ENCODE results near the gene VASH1. TPM values are rescaled to one million over a fixed set of nuclear protein-coding genes. Genes with fewer than 3 reads are reported as not detected.

The VASH1 gene
- total RNA-seq, 1 experiment from 2014 or later = 1.4 TPM

DNA sequence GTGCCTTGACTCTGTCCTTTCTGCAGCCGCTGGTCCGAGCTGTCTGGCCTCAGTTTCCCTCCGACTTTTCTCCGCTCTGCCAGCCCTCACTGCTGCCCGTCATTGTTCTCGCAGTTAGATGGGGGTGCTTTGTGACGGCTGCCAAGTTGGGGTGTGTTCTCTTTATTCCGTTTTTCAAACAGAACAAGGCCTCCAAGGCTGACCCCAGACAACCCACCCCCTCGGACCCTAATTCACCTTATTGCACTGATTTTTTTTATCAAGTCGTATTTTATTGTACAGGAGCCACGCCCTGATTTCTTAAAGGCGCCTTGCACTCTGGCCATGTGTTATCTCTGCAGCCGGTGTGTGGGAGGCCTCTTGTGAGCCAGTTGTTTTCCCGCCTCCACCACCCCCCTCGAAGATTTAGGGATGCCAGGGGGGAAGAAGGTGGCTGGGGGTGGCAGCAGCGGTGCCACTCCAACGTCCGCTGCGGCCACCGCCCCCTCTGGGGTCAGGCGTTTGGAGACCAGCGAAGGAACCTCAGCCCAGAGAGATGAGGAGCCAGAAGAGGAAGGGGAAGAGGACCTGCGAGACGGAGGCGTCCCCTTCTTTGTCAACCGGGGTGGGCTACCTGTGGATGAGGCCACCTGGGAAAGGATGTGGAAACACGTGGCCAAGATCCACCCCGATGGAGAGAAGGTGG, 1.3 kb downstream of the VASH1 start:
- intact Hi-C loops (cut with micrococcal nuclease; ENCODE audit: unreplicated experiment) = no loop called here
- CTCF ChIA-PET = no interaction called here
- H3K27me3 Mint-ChIP-seq (ENCODE audit: unreplicated experiment) = peaks cover 75% of the 10 kb centered on the region
- TF ChIP-seq, protein P1, sequence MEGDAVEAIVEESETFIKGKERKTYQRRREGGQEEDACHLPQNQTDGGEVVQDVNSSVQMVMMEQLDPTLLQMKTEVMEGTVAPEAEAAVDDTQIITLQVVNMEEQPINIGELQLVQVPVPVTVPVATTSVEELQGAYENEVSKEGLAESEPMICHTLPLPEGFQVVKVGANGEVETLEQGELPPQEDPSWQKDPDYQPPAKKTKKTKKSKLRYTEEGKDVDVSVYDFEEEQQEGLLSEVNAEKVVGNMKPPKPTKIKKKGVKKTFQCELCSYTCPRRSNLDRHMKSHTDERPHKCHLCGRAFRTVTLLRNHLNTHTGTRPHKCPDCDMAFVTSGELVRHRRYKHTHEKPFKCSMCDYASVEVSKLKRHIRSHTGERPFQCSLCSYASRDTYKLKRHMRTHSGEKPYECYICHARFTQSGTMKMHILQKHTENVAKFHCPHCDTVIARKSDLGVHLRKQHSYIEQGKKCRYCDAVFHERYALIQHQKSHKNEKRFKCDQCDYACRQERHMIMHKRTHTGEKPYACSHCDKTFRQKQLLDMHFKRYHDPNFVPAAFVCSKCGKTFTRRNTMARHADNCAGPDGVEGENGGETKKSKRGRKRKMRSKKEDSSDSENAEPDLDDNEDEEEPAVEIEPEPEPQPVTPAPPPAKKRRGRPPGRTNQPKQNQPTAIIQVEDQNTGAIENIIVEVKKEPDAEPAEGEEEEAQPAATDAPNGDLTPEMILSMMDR (IDR thresholded peaks at IDR 0.05; ENCODE audit: unreplicated experiment) = no peak
- no peaks in the 10 kb centered on the region for H3K9me3 Mint-ChIP-seq (ENCODE audit: low read depth, unreplicated experiment)
- H3K4me3 Mint-ChIP-seq (ENCODE audit: low read depth, unreplicated experiment) = peak overlapping the region; percentile 67
- no peaks in the 10 kb centered on the region for H3K4me1 Mint-ChIP-seq (ENCODE audit: low read depth, unreplicated experiment)
- H3K36me3 Mint-ChIP-seq (ENCODE audit: insufficient read depth, unreplicated experiment) = peaks cover 12% of the 10 kb centered on the region
- no TSS peak for BruUV-seq (replicated peaks)
- no peak for DNase-seq
- H3K27ac Mint-ChIP-seq (ENCODE audit: unreplicated experiment) = no peak overlapping the region

DNA sequence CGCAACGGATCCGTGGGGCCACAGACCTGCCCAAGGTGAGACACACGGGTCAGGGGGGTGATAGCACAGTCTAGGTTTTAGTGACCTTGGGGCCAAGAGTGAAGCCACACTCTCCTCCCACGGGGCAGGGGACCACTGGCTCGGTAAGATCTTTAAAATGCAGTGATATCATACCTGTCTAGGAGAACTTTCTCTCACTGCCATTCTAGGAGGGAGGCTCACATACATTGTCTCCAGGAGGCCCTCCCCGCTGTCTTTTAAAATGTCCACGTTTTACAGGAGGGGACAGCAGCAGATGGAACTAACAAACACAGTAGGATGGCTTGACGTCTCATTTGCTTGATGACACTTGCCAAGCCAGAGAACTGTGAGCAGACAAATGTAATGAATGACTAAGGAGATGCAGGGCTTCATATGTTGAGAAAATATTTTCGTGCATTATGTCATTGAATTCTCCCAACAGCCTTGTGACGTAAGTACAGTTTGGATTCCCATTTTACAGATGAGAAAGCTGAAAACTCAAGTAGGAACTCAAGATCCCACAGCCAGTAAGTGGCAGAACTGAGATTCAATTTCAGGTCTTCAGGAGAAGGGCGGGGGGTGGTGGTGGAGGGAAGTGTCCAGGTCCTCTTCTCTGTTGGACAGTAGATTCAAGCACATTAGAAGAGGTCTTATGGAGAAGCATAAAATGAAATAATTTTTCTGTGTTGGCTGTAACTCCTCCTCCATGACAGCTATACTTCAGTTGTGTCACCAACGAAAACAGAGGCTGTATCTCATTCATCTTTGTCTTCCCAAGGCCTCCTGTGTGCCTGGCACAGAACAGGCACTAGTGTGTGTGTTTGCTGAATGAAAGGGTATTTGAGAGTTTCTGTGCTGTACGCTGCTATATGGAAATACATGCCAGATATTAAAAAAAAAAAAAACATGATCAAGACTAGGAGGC, 2.1 kb downstream of the VASH1 start:
- intact Hi-C loops (cut with micrococcal nuclease; ENCODE audit: unreplicated experiment) = no loop called here
- Mint-ChIP-seq H3K9me3 (ENCODE audit: low read depth, unreplicated experiment) (no peaks in the 10 kb centered on the region), H3K27ac (ENCODE audit: unreplicated experiment) (no peak overlapping the region), H3K4me3 (ENCODE audit: low read depth, unreplicated experiment) (no peak overlapping the region), H3K4me1 (ENCODE audit: low read depth, unreplicated experiment) (no peaks in the 10 kb centered on the region), H3K27me3 (ENCODE audit: unreplicated experiment) (peaks cover 66% of the 10 kb centered on the region), H3K36me3 (ENCODE audit: insufficient read depth, unreplicated experiment) (peaks cover 12% of the 10 kb centered on the region)
- no peak for DNase-seq
- BruUV-seq (replicated peaks) = no TSS peak
- TF ChIP-seq, protein P1 (IDR thresholded peaks at IDR 0.05; ENCODE audit: unreplicated experiment) = no peak
- CTCF ChIA-PET = no interaction called here

DNA sequence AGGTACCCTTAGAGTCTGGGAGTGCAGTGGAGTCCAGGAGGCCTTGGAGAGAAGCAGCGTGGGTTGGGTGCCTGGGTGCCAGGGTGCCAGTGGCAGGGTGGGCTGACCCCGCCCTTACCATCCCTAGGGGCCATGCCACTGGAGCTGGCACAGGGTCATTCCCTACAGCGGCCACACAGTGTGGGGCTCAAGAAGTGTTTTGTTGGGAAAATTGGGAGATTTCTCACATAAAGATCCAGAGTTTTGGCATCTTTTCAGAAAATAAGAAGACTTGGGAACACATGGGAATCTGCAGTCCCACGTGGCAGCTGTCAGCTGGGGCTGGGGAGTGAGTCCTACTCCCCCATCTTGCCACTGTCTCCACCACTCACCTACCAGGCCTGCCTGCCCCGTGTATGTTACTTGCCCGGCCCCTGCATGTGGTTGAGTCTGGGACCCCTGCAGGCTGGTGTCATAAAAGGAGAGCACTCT, 4.2 kb downstream of the VASH1 start:
- TF ChIP-seq, protein P1 (IDR thresholded peaks at IDR 0.05; ENCODE audit: unreplicated experiment) = no peak
- Mint-ChIP-seq H3K27me3 (ENCODE audit: unreplicated experiment) (peaks cover 55% of the 10 kb centered on the region), H3K9me3 (ENCODE audit: low read depth, unreplicated experiment) (no peaks in the 10 kb centered on the region), H3K4me3 (ENCODE audit: low read depth, unreplicated experiment) (no peak overlapping the region), H3K4me1 (ENCODE audit: low read depth, unreplicated experiment) (no peaks in the 10 kb centered on the region), H3K36me3 (ENCODE audit: insufficient read depth, unreplicated experiment) (peaks cover 12% of the 10 kb centered on the region), H3K27ac (ENCODE audit: unreplicated experiment) (no peak overlapping the region)
- intact Hi-C loops (cut with micrococcal nuclease; ENCODE audit: unreplicated experiment) = no loop called here
- CTCF ChIA-PET = no interaction called here
- no peak for DNase-seq
- no TSS peak for BruUV-seq (replicated peaks)

DNA sequence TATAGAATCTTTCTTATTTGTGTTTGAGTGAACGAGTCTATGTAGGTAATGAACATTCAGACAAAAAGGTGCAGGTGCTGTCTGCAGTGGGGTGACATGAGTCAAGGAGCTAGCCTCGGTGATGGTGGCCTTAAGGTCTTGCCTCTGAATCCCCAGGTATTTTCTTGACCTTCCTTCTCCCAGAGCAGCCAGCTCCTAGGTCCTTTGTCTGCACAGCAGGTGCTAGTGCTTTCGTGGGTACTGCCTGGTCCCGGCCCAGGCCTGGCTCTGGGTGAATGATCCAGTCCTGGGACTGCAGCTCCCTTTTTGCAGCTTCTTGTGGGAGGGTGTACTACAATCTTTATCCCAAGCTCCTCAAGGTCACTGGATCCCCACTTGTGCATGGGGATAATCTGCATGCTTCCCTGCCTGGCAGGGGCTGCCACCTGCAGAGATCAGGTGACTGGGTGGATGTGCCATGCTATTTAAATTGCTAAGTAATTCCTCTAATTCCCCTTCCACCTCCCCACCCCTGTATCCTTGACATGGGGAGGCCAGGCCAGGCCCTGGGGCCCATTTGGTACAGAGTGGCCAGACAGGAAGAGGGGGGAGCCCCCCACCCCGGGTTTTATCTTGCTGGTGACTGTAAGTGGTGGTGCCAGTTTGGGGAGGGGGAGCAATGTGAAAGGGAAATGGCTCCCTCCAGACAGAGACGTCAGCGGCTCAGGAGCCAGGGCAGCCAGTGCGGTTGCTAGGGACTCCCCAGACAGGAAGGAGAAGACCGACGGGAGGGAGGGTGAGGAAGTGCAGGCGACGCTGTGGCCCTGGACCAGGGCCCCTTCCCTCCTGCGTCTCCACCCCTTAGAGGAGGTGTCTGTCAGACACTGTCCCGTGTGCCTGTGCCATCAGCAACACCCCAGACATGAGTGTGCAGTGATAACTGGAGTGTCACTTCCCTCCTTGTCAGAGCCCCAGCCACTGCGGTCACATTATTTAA, 6.7 kb downstream of the VASH1 start:
- H3K4me3 Mint-ChIP-seq (ENCODE audit: low read depth, unreplicated experiment) = no peak overlapping the region
- no peak for DNase-seq
- CTCF ChIA-PET = no interaction called here
- peaks cover 53% of the 10 kb centered on the region for H3K27me3 Mint-ChIP-seq (ENCODE audit: unreplicated experiment)
- TF ChIP-seq, protein P1 (IDR thresholded peaks at IDR 0.05; ENCODE audit: unreplicated experiment) = no peak
- intact Hi-C loops (cut with micrococcal nuclease; ENCODE audit: unreplicated experiment) = no loop called here
- no peaks in the 10 kb centered on the region for H3K9me3 Mint-ChIP-seq (ENCODE audit: low read depth, unreplicated experiment)
- BruUV-seq (replicated peaks) = no TSS peak
- H3K27ac Mint-ChIP-seq (ENCODE audit: unreplicated experiment) = no peak overlapping the region
- H3K4me1 Mint-ChIP-seq (ENCODE audit: low read depth, unreplicated experiment) = no peaks in the 10 kb centered on the region
- no peaks in the 10 kb centered on the region for H3K36me3 Mint-ChIP-seq (ENCODE audit: insufficient read depth, unreplicated experiment)
